GM18858 (cell line): ENCODE data around the gene AKR1C1.
"Not testable (repeated sequence)": the region's sequence is repeated elsewhere in the genome, so short reads cannot be mapped to it uniquely, and the experiment has no call there.

ENCODE experiments used
- ATAC-seq: cut with Tn5 transposase; IDR thresholded peaks from one replicate; pipeline ENCODE4 v1.9.1; 2021; ENCODE audit not compliant: unreplicated experiment

The AKR1C1 gene

GRCh38 chr10:4982764-4983226, 19.6 kb downstream of the AKR1C1 start:
- no peak for ATAC-seq

- ATAC-seq: no peak
These were observed 20.5 kb downstream of the AKR1C1 start for GRCh38 chr10:4983615-4984216.

GRCh38 chr10:4984223-4984622, 21.0 kb downstream of the AKR1C1 start:
- ATAC-seq: no peak

GRCh38 chr10:4984971-4985594, 21.9 kb downstream of the AKR1C1 start:
- ATAC-seq: no peak

- ATAC-seq: not testable (repeated sequence)
These were observed 24.9 kb downstream of the AKR1C1 start for GRCh38 chr10:4988000-4988641.

- ATAC-seq: no peak
These were observed 27.0 kb downstream of the AKR1C1 start for GRCh38 chr10:4990217-4990616.

- not testable (repeated sequence) for ATAC-seq
These were observed 28.2 kb downstream of the AKR1C1 start for GRCh38 chr10:4991463-4991862.

- not testable (repeated sequence) for ATAC-seq
These were observed 29.3 kb downstream of the AKR1C1 start for GRCh38 chr10:4992564-4992963.

- ATAC-seq: not testable (repeated sequence)
These were observed 31.0 kb downstream of the AKR1C1 start for GRCh38 chr10:4994260-4994659.

- no peak for ATAC-seq
These were observed 35.5 kb downstream of the AKR1C1 start for GRCh38 chr10:4998671-4999070.

GRCh38 chr10:5002013-5002727, 39.0 kb downstream of the AKR1C1 start:
- ATAC-seq: no peak

GRCh38 chr10:5003127-5004029, 40.2 kb downstream of the AKR1C1 start, which contains the start of gene AKR1C2:
Gene AKR1C2 (minus strand): TSS chr10:5003857. CDS start chr10:5003835, 22 bp downstream.
- ATAC-seq: not testable (repeated sequence)

- ATAC-seq: not testable (repeated sequence)
These were observed 40.8 kb downstream of the AKR1C1 start for GRCh38 chr10:5004030-5004385.

GRCh38 chr10:5004501-5004900, 41.3 kb downstream of the AKR1C1 start:
- not testable (repeated sequence) for ATAC-seq

GRCh38 chr10:5008857-5009548, 45.8 kb downstream of the AKR1C1 start:
- ATAC-seq: not testable (repeated sequence)

- not testable (repeated sequence) for ATAC-seq
These were observed 46.8 kb downstream of the AKR1C1 start for GRCh38 chr10:5010043-5010442.

- not testable (repeated sequence) for ATAC-seq
These were observed 48.2 kb downstream of the AKR1C1 start for GRCh38 chr10:5011392-5011791.

GRCh38 chr10:5012595-5012994, 49.4 kb downstream of the AKR1C1 start:
- ATAC-seq: no peak

- no peak for ATAC-seq
These were observed 50.2 kb downstream of the AKR1C1 start for GRCh38 chr10:5013385-5013784.
